HUES48 (cell line): ENCODE results near the gene DNAJC15.

ENCODE experiments used
- H3K27ac ChIP-seq: one replicate; pipeline ENCODE4 v1.7.0; 2013; ENCODE audit warnings: low read depth, low read length, inconsistent platforms
- H3K27me3 ChIP-seq: 2 replicates; pipeline ENCODE4 v1.6.1; 2013; ENCODE audit warnings: mild to moderate bottlenecking, low read length; ENCODE audit not compliant: control insufficient read depth, insufficient read depth
- H3K36me3 ChIP-seq: 2 replicates; pipeline ENCODE4 v1.6.1; 2013; ENCODE audit warnings: low read length; ENCODE audit not compliant: control insufficient read depth, insufficient read depth
- H3K4me1 ChIP-seq: 2 replicates; pipeline ENCODE4 v1.6.1; 2013; ENCODE audit warnings: mild to moderate bottlenecking, low read length; ENCODE audit not compliant: control insufficient read depth, insufficient read depth
- H3K4me3 ChIP-seq: 2 replicates; pipeline ENCODE4 v1.5.1; 2013; ENCODE audit warnings: mild to moderate bottlenecking, low read depth, low read length
- H3K9ac ChIP-seq: 2 replicates; pipeline ENCODE4 v1.6.1; 2013; ENCODE audit warnings: mild to moderate bottlenecking, low read depth, low read length, moderate library complexity
- H3K9me3 ChIP-seq: 2 replicates; pipeline ENCODE4 v1.6.1; 2013; ENCODE audit warnings: low read length; ENCODE audit not compliant: control insufficient read depth, insufficient read depth

Gene DNAJC15

GRCh38 chr13:43139211-43139610 is 115.8 kb downstream of the DNAJC15 start:
- Histone ChIP-seq H3K4me3 (no peak overlapping the region), H3K9ac (no peak overlapping the region), H3K36me3 (no peaks in the 10 kb centered on the region)

GRCh38 chr13:43139921-43140320 is 116.5 kb downstream of the DNAJC15 start:
- peaks cover 28% of the 10 kb centered on the region for H3K4me1 ChIP-seq
- no peak overlapping the region for H3K9ac ChIP-seq
- no peak overlapping the region for H3K27ac ChIP-seq
- no peaks in the 10 kb centered on the region for H3K9me3 ChIP-seq
- H3K36me3 ChIP-seq: no peaks in the 10 kb centered on the region
- H3K27me3 ChIP-seq: no peaks in the 10 kb centered on the region
- no peak overlapping the region for H3K4me3 ChIP-seq

More at GRCh38 chr13:43139211-43139610, 115.8 kb downstream of the DNAJC15 start:
- Histone ChIP-seq H3K27me3 (no peaks in the 10 kb centered on the region), H3K9me3 (no peaks in the 10 kb centered on the region), H3K27ac (no peak overlapping the region), H3K4me1 (peaks cover 28% of the 10 kb centered on the region)

- Histone ChIP-seq H3K4me1 (peaks cover 28% of the 10 kb centered on the region), H3K9ac (no peak overlapping the region), H3K9me3 (no peaks in the 10 kb centered on the region), H3K27me3 (no peaks in the 10 kb centered on the region), H3K4me3 (no peak overlapping the region), H3K36me3 (no peaks in the 10 kb centered on the region), H3K27ac (peak overlapping the region; percentile 83)
Observed at GRCh38 chr13:43140985-43141384, 117.6 kb downstream of the DNAJC15 start.

GRCh38 chr13:43141685-43142084 is 118.3 kb downstream of the DNAJC15 start:
- H3K4me3 ChIP-seq: no peak overlapping the region
- no peaks in the 10 kb centered on the region for H3K36me3 ChIP-seq
- H3K27ac ChIP-seq: peak overlapping the region; percentile 83
- H3K27me3 ChIP-seq: no peaks in the 10 kb centered on the region
- H3K9me3 ChIP-seq: no peaks in the 10 kb centered on the region
- H3K9ac ChIP-seq: no peak overlapping the region
- peaks cover 28% of the 10 kb centered on the region for H3K4me1 ChIP-seq

GRCh38 chr13:43143591-43143990 is 120.2 kb downstream of the DNAJC15 start:
- Histone ChIP-seq H3K4me1 (peaks cover 15% of the 10 kb centered on the region), H3K4me3 (no peak overlapping the region), H3K36me3 (no peaks in the 10 kb centered on the region), H3K27me3 (no peaks in the 10 kb centered on the region), H3K9me3 (no peaks in the 10 kb centered on the region), H3K9ac (no peak overlapping the region), H3K27ac (no peak overlapping the region)

- H3K27ac ChIP-seq: no peak overlapping the region
- no peaks in the 10 kb centered on the region for H3K36me3 ChIP-seq
- no peak overlapping the region for H3K9ac ChIP-seq
- no peak overlapping the region for H3K4me3 ChIP-seq
- no peaks in the 10 kb centered on the region for H3K9me3 ChIP-seq
- peaks cover 14% of the 10 kb centered on the region for H3K4me1 ChIP-seq
- H3K27me3 ChIP-seq: no peaks in the 10 kb centered on the region
Observed at GRCh38 chr13:43145534-43146196, 122.3 kb downstream of the DNAJC15 start.

- Histone ChIP-seq H3K27ac (no peak overlapping the region), H3K4me3 (no peak overlapping the region), H3K27me3 (no peaks in the 10 kb centered on the region), H3K4me1 (peaks cover 7% of the 10 kb centered on the region), H3K9ac (no peak overlapping the region), H3K9me3 (no peaks in the 10 kb centered on the region), H3K36me3 (no peaks in the 10 kb centered on the region)
Observed at GRCh38 chr13:43146400-43146799, 123.0 kb downstream of the DNAJC15 start.

- H3K36me3 ChIP-seq: no peaks in the 10 kb centered on the region
- no peaks in the 10 kb centered on the region for H3K4me1 ChIP-seq
- no peak overlapping the region for H3K27ac ChIP-seq
- no peak overlapping the region for H3K9ac ChIP-seq
- H3K9me3 ChIP-seq: no peaks in the 10 kb centered on the region
- no peaks in the 10 kb centered on the region for H3K27me3 ChIP-seq
- H3K4me3 ChIP-seq: no peak overlapping the region
Observed at GRCh38 chr13:43150369-43151207, 127.2 kb downstream of the DNAJC15 start.

- Histone ChIP-seq H3K27me3 (no peaks in the 10 kb centered on the region), H3K27ac (no peak overlapping the region), H3K4me3 (no peak overlapping the region)
Observed at GRCh38 chr13:43153436-43154090, 130.2 kb downstream of the DNAJC15 start.

GRCh38 chr13:43154156-43154651 is 130.8 kb downstream of the DNAJC15 start:
- H3K9me3 ChIP-seq: no peaks in the 10 kb centered on the region
- H3K27ac ChIP-seq: no peak overlapping the region
- no peaks in the 10 kb centered on the region for H3K36me3 ChIP-seq
- H3K4me1 ChIP-seq: peaks cover 4% of the 10 kb centered on the region; the same call in 1 of the 2 replicates
- no peaks in the 10 kb centered on the region for H3K27me3 ChIP-seq
- H3K9ac ChIP-seq: no peak overlapping the region
- H3K4me3 ChIP-seq: no peak overlapping the region

More at GRCh38 chr13:43153436-43154090, 130.2 kb downstream of the DNAJC15 start:
- Histone ChIP-seq H3K4me1 (0 out of 2 replicates have a peak, but pooled peaks cover under 1% of the 10 kb centered on the region), H3K9ac (no peak overlapping the region), H3K36me3 (no peaks in the 10 kb centered on the region), H3K9me3 (no peaks in the 10 kb centered on the region)
